Measurements from ENCODE around the gene FGF14.

Gene FGF14

GRCh38 chr13:101916108-101916774 lies 485.6 kb downstream of the FGF14 start:
- DNase-seq: peak; percentile 22

- DNase-seq: no peak
Observed at GRCh38 chr13:101915755-101916107, 486.1 kb downstream of the FGF14 start.

GRCh38 chr13:101915331-101915730 lies 486.5 kb downstream of the FGF14 start:
- no peak for DNase-seq

- DNase-seq: no peak
Observed at GRCh38 chr13:101911752-101912151, 490.1 kb downstream of the FGF14 start.

GRCh38 chr13:101903890-101904289 lies 498.0 kb downstream of the FGF14 start:
- no peak for DNase-seq

- DNase-seq: no peak
Observed at GRCh38 chr13:101898676-101899075, 503.2 kb downstream of the FGF14 start.

GRCh38 chr13:101896541-101896940 lies 505.3 kb downstream of the FGF14 start:
- no peak for DNase-seq

- DNase-seq: no peak
Observed at GRCh38 chr13:101893021-101893420, 508.8 kb downstream of the FGF14 start.

GRCh38 chr13:101892296-101892695 lies 509.6 kb downstream of the FGF14 start:
- no peak for DNase-seq

- DNase-seq: no peak
Observed at GRCh38 chr13:101881593-101881992, 520.3 kb downstream of the FGF14 start.

- DNase-seq: no peak
Observed at GRCh38 chr13:101880581-101880980, 521.3 kb downstream of the FGF14 start.

GRCh38 chr13:101876951-101877350 lies 524.9 kb downstream of the FGF14 start:
- no peak for DNase-seq

- DNase-seq: peak; percentile 45
Observed at GRCh38 chr13:101875717-101876393, 526.0 kb downstream of the FGF14 start.

- DNase-seq: no peak
Observed at GRCh38 chr13:101875091-101875490, 526.8 kb downstream of the FGF14 start.

GRCh38 chr13:101869553-101869952 lies 532.3 kb downstream of the FGF14 start:
- DNase-seq: peak; percentile 22

GRCh38 chr13:101868585-101869469 lies 533.0 kb downstream of the FGF14 start:
- DNase-seq: no peak

- no peak for DNase-seq
Observed at GRCh38 chr13:101866889-101867581, 534.8 kb downstream of the FGF14 start.

GRCh38 chr13:101858860-101859259 lies 543.0 kb downstream of the FGF14 start:
- no peak for DNase-seq

GRCh38 chr13:101846701-101847100 lies 555.1 kb downstream of the FGF14 start:
- DNase-seq: no peak

- DNase-seq: peak; percentile 65
Observed at GRCh38 chr13:101846249-101846648, 555.6 kb downstream of the FGF14 start.

- peak; percentile 75 for DNase-seq
Observed at GRCh38 chr13:101845245-101846020, 556.4 kb downstream of the FGF14 start.

GRCh38 chr13:101841698-101842097 lies 560.1 kb downstream of the FGF14 start:
- no peak for DNase-seq
